22Rv1 (cell line): ENCODE measurements around the gene MGAT4C.

Experiments used
- CTCF ChIP-seq: fragments of 450-650 bp; IDR thresholded peaks from 2 replicates; pipeline ENCODE4 v1.5.1; 2017; ENCODE audit warnings: mild to moderate bottlenecking
- ZFX ChIP-seq: fragments of 450-650 bp; IDR thresholded peaks from 2 replicates; pipeline ENCODE4 v1.6.1; 2017; ENCODE audit warnings: antibody characterized with exemption, borderline replicate concordance

- no peak for TF ChIP-seq CTCF
- no peak for TF ChIP-seq ZFX
Measured at GRCh38 chr12:85949253-85949652, 306.9 kb downstream of the MGAT4C start.
